HFFc6 (cell line): Measurements from ENCODE around the gene DDX23. TPM values are rescaled to one million over a fixed set of nuclear protein-coding genes. Genes with fewer than 3 reads are reported as not detected.
A peak's percentile ranks its signal among the peaks of the same experiment; 100 is the strongest.

Source experiments
- DNase-seq: peaks from one replicate; pipeline ENCODE4 v3.0.0-alpha.2; 2018
- H3K27ac Mint-ChIP-seq: 2 replicates; pipeline ENCODE4 v1.8.0; 2020; ENCODE audit warnings: mild to moderate bottlenecking, mixed read lengths
- H3K27me3 Mint-ChIP-seq: 2 replicates; pipeline ENCODE4 v1.8.0; 2021; ENCODE audit warnings: mild to moderate bottlenecking, moderate library complexity, mixed read lengths; ENCODE audit not compliant: insufficient read depth
- H3K36me3 Mint-ChIP-seq: 2 replicates; pipeline ENCODE4 v1.8.0; 2021; ENCODE audit warnings: low read depth, mixed read lengths
- H3K4me1 Mint-ChIP-seq: 2 replicates; pipeline ENCODE4 v1.8.0; 2020; ENCODE audit warnings: low read depth, mixed read lengths
- H3K4me3 Mint-ChIP-seq: 2 replicates; pipeline ENCODE4 v1.8.0; 2020; ENCODE audit warnings: mild to moderate bottlenecking, moderate library complexity, mixed read lengths
- H3K9me3 Mint-ChIP-seq: 2 replicates; pipeline ENCODE4 v1.8.0; 2020; ENCODE audit warnings: mild to moderate bottlenecking, mixed read lengths
- total RNA-seq, 6 experiments: library from RNA; stranded (reverse); fragmentation: NEBNext Ultra II Directional; extraction: Animal tissue kit (Norgen Biotek cat#: 25700); gene quantifications; 2 replicates in 1 of 6; 3 replicates in 5 of 6; pipeline ENCODE4 v1.2.3, GENCODE V29; 2021
- TF ChIP-seq, protein P1 (sequence below): fragments of 200-600 bp; sonication (generic); IDR thresholded peaks from 2 replicates; pipeline ENCODE4 v1.5.0; 2021; ENCODE audit warnings: antibody characterized with exemption, mild to moderate bottlenecking

DDX23 gene
- total RNA-seq, 6 experiments from 2014 or later: 57.4 to 84.1 (median 69.8) TPM

DNA sequence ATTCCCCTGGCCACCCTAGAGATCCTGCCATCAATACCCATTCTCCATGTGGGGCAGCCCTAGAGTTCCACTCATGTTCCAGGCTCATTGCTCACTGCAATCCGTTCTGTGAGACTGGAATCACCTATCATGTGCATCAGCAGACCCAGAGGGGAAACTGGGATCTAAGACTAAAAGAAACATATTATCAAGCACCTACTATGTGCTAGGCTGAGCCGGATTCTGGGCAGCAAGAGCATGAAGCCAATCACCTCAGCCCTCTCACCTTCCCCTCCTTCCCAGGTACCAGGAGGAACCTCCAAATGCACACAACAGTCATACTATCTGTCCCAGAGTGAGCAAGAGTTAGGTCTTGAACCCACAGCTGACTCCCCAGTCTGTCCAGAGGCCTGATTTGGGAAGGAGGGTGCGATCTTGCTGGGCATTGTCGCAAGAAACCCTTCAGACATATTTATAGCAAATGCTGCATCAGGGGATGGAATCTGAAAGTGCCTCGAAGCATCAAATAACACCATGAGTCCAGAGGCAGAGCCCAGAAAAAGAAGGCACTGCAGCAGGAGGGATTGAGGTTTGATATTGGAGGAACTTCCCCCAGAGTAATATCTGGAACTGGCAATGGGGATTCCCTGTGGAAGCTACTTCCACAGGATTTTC lies 40.4 kb downstream of the DDX23 start:
- TF ChIP-seq, protein P1, sequence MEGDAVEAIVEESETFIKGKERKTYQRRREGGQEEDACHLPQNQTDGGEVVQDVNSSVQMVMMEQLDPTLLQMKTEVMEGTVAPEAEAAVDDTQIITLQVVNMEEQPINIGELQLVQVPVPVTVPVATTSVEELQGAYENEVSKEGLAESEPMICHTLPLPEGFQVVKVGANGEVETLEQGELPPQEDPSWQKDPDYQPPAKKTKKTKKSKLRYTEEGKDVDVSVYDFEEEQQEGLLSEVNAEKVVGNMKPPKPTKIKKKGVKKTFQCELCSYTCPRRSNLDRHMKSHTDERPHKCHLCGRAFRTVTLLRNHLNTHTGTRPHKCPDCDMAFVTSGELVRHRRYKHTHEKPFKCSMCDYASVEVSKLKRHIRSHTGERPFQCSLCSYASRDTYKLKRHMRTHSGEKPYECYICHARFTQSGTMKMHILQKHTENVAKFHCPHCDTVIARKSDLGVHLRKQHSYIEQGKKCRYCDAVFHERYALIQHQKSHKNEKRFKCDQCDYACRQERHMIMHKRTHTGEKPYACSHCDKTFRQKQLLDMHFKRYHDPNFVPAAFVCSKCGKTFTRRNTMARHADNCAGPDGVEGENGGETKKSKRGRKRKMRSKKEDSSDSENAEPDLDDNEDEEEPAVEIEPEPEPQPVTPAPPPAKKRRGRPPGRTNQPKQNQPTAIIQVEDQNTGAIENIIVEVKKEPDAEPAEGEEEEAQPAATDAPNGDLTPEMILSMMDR: no peak
- Mint-ChIP-seq H3K27me3 (no peaks in the 10 kb centered on the region), H3K4me3 (peak overlapping the region; percentile 77), H3K36me3 (no peaks in the 10 kb centered on the region; the same call in 1 of the 2 replicates), H3K9me3 (no peaks in the 10 kb centered on the region), H3K27ac (peak overlapping the region; percentile 92), H3K4me1 (peaks cover 38% of the 10 kb centered on the region)
- no peak for DNase-seq

DNA sequence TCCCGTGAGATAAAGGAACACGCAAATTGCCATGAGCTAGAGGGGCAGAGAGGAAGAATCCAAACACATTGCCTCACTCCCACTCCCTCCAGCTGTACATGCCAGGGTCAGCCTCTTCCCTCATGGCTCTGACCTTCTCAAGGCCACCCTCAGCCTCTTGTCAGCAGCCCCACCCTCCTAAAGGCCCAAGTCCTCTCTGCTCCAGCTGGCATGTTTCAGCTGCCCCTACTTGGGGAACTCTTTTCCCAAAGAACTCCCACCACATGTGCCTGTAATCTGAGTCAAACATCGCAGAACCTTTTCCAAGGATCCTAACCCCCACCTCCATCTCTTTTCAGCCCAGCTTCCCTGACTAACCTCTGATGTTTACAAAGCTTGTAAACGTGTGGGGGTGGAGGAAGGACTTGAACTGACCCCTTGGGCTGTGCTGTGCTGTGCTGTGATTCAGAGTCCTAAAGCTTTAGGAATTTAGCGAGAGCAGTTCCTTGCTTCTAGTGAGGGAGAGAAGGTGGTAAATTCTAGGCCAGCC lies 41.0 kb downstream of the DDX23 start:
- Mint-ChIP-seq H3K9me3 (no peaks in the 10 kb centered on the region), H3K27me3 (no peaks in the 10 kb centered on the region), H3K27ac (peak overlapping the region; percentile 92), H3K36me3 (no peaks in the 10 kb centered on the region; the same call in 1 of the 2 replicates), H3K4me3 (peak overlapping the region; percentile 77), H3K4me1 (peaks cover 32% of the 10 kb centered on the region)
- TF ChIP-seq, protein P1: no peak
- DNase-seq: peak; percentile 88

DNA sequence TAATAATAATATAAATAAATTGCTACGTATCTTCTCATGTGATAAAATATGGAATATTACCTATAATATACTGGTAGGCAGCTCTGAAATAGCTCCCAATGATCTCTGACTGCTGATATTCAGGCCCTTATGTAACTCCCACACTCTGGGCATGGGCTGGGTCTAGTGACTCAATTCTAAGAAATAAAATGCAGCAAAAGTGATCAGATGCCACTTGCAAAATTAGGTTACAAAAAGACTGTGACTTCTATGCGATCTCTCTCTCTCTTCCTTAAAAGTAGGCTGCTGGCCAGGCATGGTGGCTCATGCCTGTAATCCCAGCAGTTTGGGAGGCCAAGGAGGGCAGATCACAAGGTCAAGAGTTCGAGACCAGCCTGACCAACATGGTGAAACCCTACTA lies 44.0 kb downstream of the DDX23 start:
- no peaks in the 10 kb centered on the region; the same call in 1 of the 2 replicates for H3K36me3 Mint-ChIP-seq
- no peak overlapping the region for H3K4me3 Mint-ChIP-seq
- peaks cover 28% of the 10 kb centered on the region for H3K4me1 Mint-ChIP-seq
- H3K9me3 Mint-ChIP-seq: no peaks in the 10 kb centered on the region
- H3K27ac Mint-ChIP-seq: no peak overlapping the region
- TF ChIP-seq, protein P1: no peak
- DNase-seq: no peak
- H3K27me3 Mint-ChIP-seq: no peaks in the 10 kb centered on the region; the same call in 1 of the 2 replicates

DNA sequence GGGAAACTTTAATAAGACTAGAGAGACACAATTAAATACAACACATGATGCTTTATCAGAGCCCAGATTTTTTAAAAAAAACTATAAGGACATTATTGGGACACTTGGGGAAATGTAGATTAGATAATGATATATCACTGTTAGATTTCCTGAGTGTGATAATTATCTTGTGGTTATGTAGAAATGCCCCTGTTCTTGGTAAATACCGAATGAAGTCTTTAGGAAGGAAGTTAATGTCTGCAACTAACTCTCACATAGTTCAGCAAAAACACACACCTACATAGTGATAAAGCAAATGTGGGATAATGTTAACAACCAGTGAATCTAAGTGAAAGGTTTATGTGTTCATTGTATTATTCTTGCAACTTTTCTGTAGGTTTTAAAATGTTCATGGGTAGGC lies 48.3 kb downstream of the DDX23 start:
- Mint-ChIP-seq H3K36me3 (no peaks in the 10 kb centered on the region), H3K27me3 (no peaks in the 10 kb centered on the region; the same call in none of the 2 replicates), H3K9me3 (no peaks in the 10 kb centered on the region), H3K4me3 (no peak overlapping the region), H3K27ac (no peak overlapping the region), H3K4me1 (no peaks in the 10 kb centered on the region)
- no peak for DNase-seq
- TF ChIP-seq, protein P1: no peak

DNA sequence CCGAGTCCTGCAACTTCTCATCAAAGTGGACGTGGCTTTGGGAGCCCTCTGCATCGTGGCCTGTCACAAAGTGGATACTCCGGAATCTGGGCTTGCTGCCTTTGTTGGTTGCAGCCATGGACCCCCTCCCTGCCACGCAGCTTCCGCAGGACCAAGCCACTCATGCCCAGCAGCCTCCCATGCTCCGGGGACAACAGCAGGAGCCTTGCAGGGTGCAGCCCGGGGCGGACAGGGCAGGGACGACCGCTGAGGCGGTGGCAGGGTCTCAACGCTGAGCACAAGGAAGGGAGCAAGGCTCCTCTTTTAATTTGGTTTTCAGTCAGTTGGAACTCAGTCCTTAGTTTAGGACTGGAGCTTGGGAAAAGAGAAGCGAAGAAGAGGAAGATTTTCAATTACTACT lies 51.0 kb downstream of the DDX23 start:
- no peak overlapping the region for H3K4me3 Mint-ChIP-seq
- TF ChIP-seq, protein P1: no peak

More for the DNA sequence above, 51.0 kb downstream of the DDX23 start:
- no peaks in the 10 kb centered on the region; the same call in none of the 2 replicates for H3K27me3 Mint-ChIP-seq
- no peaks in the 10 kb centered on the region for H3K9me3 Mint-ChIP-seq
- H3K27ac Mint-ChIP-seq: no peak overlapping the region
- H3K4me1 Mint-ChIP-seq: peaks cover 10% of the 10 kb centered on the region
- DNase-seq: no peak
- H3K36me3 Mint-ChIP-seq: no peaks in the 10 kb centered on the region
